ENCODE data around the gene CLIP4. TPM values are rescaled to one million over a fixed set of nuclear protein-coding genes. Genes with fewer than 3 reads are reported as not detected.

The CLIP4 gene
- total RNA-seq, 1 experiment from 2014 or later: 25.1 TPM

DNA sequence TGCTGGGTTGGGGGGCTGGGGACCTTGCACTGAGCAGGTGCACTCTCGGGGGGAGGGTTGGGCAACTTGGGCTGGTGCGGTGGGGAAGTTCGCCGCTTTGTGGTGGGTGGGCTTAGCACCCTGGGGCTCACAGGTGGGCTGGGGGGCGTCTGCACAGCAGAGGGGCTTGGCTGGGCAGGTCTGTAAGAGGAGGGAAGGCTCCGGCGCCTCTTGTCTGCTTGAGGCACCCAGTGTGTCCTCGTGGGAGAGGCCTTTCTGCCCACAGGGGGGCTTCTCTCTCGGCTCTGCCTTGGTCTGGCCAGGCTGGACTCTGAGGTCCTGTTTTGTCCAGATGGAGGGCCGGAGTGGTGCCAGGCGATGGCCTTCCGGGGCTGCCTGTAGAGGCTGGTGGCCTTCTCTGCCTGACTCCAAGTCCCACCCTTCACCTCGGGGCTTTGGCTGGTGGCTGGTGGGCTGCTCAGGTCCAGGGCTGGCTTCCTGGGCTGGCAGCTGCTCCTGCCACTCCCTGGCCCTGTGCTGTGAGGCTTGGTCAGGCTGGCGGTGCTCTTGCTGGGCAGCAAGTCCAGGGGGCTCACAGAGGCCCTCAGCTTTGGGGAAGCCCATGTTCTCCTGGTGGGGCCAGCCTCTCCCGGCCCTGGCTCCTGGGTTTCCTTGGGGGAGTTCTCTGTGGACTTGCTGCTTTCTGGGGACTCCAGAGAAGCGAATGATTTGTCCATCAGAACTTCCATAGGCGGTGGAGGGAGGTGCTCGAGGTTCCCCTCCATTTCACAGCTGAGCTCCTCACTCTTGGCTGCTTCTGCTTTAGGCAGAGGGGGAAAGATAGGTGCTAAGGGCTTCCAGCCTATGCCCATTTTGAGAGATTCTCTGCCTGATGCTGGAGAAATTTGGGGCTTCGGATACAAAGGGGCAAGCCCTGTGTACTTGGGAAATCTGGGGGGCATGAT lies 43.9 kb upstream of the CLIP4 start:
- no peak for DNase-seq
- no peaks in the 10 kb centered on the region for H3K36me3 ChIP-seq (ENCODE audit: low read depth, low read length)
- no peaks in the 10 kb centered on the region for H3K9me2 ChIP-seq (replicated peaks; ENCODE audit: low read length)
- no peaks in the 10 kb centered on the region for H3K9me3 ChIP-seq (ENCODE audit: low read length)
- H2AFZ ChIP-seq (ENCODE audit: low read length): no peak overlapping the region
- H3K4me2 ChIP-seq (ENCODE audit: low read length): no peak overlapping the region
- no peaks in the 10 kb centered on the region for H3K27me3 ChIP-seq (ENCODE audit: low read length)
- no peaks in the 10 kb centered on the region for H4K20me1 ChIP-seq (ENCODE audit: low read length)
- H3F3A ChIP-seq (ENCODE audit: low read length, unreplicated experiment): no peaks in the 10 kb centered on the region
- ChIA-PET POLR2A (ENCODE audit: unreplicated experiment) (no interaction called here), CTCF (no interaction called here)
- H3K27ac ChIP-seq (ENCODE audit: low read length): no peak overlapping the region
- no peak overlapping the region for H3K9ac ChIP-seq (ENCODE audit: low read length)
- no TSS peak for BruUV-seq (replicated peaks)
- no peaks in the 10 kb centered on the region for H3K4me1 ChIP-seq (ENCODE audit: insufficient read depth, low read length)
- intact Hi-C loops (cut with micrococcal nuclease): no loop called here
- no peak overlapping the region for H3K4me3 ChIP-seq (ENCODE audit: low read length)
- TF ChIP-seq EZH2phosphoT487 (IDR thresholded peaks at IDR 0.05; ENCODE audit: borderline replicate concordance, low read length): no peak
- no peak for ATAC-seq
- H3K79me2 ChIP-seq (ENCODE audit: low read length): no peaks in the 10 kb centered on the region

DNA sequence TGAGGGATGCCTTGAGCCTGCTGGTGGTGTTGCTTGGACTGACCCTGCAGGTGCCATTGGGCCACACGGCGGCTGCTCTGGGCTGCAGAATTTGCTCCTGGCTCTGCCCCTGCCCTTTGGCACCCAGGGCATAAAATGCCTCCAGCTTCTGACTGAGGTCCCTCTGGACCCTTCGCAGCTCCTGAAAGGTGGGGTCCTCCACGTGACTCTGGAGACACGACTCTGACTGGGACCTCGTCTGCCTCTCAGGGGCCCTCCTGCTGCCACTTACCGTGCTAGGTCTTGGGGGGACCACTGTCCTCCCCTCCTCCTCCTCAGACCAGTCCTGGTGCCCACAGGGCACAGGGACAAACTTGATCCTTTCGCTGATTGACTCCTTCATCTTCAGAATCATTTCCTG lies 43.0 kb upstream of the CLIP4 start:
- no peaks in the 10 kb centered on the region for H3F3A ChIP-seq (ENCODE audit: low read length, unreplicated experiment)
- ChIA-PET CTCF (no interaction called here), POLR2A (ENCODE audit: unreplicated experiment) (no interaction called here)
- H3K4me1 ChIP-seq (ENCODE audit: insufficient read depth, low read length): no peaks in the 10 kb centered on the region
- intact Hi-C loops (cut with micrococcal nuclease): no loop called here
- no peak overlapping the region for H3K4me2 ChIP-seq (ENCODE audit: low read length)
- H3K27ac ChIP-seq (ENCODE audit: low read length): no peak overlapping the region
- no peak for ATAC-seq
- no peak for DNase-seq
- no peaks in the 10 kb centered on the region for H4K20me1 ChIP-seq (ENCODE audit: low read length)
- no TSS peak for BruUV-seq (replicated peaks)
- H3K36me3 ChIP-seq (ENCODE audit: low read depth, low read length): no peaks in the 10 kb centered on the region
- H3K4me3 ChIP-seq (ENCODE audit: low read length): no peak overlapping the region
- TF ChIP-seq, protein P1, sequence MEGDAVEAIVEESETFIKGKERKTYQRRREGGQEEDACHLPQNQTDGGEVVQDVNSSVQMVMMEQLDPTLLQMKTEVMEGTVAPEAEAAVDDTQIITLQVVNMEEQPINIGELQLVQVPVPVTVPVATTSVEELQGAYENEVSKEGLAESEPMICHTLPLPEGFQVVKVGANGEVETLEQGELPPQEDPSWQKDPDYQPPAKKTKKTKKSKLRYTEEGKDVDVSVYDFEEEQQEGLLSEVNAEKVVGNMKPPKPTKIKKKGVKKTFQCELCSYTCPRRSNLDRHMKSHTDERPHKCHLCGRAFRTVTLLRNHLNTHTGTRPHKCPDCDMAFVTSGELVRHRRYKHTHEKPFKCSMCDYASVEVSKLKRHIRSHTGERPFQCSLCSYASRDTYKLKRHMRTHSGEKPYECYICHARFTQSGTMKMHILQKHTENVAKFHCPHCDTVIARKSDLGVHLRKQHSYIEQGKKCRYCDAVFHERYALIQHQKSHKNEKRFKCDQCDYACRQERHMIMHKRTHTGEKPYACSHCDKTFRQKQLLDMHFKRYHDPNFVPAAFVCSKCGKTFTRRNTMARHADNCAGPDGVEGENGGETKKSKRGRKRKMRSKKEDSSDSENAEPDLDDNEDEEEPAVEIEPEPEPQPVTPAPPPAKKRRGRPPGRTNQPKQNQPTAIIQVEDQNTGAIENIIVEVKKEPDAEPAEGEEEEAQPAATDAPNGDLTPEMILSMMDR (conservative IDR thresholded peaks at IDR 0.05; ENCODE audit: low read depth, low read length): no peak
- TF ChIP-seq EZH2phosphoT487 (IDR thresholded peaks at IDR 0.05; ENCODE audit: borderline replicate concordance, low read length) (no peak), EZH2 (IDR thresholded peaks at IDR 0.05; ENCODE audit: low read length, unreplicated experiment) (no peak)
- H3K79me2 ChIP-seq (ENCODE audit: low read length): no peaks in the 10 kb centered on the region
- H3K9me3 ChIP-seq (ENCODE audit: low read length): no peaks in the 10 kb centered on the region
- no peaks in the 10 kb centered on the region for H3K9me2 ChIP-seq (replicated peaks; ENCODE audit: low read length)
- no peaks in the 10 kb centered on the region for H3K27me3 ChIP-seq (ENCODE audit: low read length)
- no peak overlapping the region for H3K9ac ChIP-seq (ENCODE audit: low read length)
- H2AFZ ChIP-seq (ENCODE audit: low read length): no peak overlapping the region

DNA sequence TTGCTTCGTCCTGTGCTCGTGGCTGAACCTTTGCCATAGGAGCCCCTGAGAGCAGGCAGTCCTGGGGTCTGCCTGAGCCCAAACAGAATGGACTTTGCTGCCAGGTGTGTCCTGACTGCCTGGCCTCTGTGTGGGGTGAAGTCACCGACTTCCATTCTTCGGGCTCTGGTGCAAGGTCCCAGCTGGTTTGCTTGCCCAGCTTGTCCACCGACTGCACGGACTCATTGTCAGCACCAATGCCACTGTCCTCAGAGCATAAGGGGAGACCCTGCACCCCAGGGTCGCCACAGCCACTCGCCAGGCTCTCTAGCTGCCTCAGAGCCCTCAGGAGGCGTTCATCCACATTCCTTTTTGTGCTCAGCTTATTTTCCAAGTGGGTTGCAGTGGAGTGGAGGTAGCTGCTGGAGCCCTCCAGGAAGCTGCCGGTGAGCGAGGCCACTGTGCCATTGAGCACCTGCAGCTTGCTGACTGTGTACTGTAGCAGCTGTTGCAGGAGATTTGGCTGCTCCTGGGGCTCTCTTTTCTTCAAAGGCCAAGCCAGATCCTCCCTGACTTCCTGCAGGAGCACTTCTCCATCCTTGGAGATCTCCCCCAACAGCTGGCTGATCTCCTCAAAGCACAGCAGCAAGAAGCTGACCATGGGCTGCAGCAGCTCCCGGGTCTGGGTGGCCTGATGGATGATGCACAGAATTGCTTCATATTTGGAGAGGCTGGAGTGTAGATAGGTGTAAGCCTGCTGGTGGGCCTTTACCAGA lies 42.1 kb upstream of the CLIP4 start:
- H3K36me3 ChIP-seq (ENCODE audit: low read depth, low read length): no peaks in the 10 kb centered on the region
- H3K9me3 ChIP-seq (ENCODE audit: low read length): no peaks in the 10 kb centered on the region
- H2AFZ ChIP-seq (ENCODE audit: low read length): no peak overlapping the region
- DNase-seq (no peak), ATAC-seq (no peak)
- ChIA-PET CTCF (no interaction called here), POLR2A (ENCODE audit: unreplicated experiment) (no interaction called here)
- H3K9me2 ChIP-seq (replicated peaks; ENCODE audit: low read length): no peaks in the 10 kb centered on the region
- no peak overlapping the region for H3K4me2 ChIP-seq (ENCODE audit: low read length)
- H3F3A ChIP-seq (ENCODE audit: low read length, unreplicated experiment): no peaks in the 10 kb centered on the region
- intact Hi-C loops (cut with micrococcal nuclease): no loop called here
- TF ChIP-seq EZH2phosphoT487 (IDR thresholded peaks at IDR 0.05; ENCODE audit: borderline replicate concordance, low read length): no peak
- no peak for TF ChIP-seq EZH2 (IDR thresholded peaks at IDR 0.05; ENCODE audit: low read length, unreplicated experiment)
- TF ChIP-seq, protein P1 (conservative IDR thresholded peaks at IDR 0.05; ENCODE audit: low read depth, low read length): no peak
- no peaks in the 10 kb centered on the region for H3K27me3 ChIP-seq (ENCODE audit: low read length)
- no peak overlapping the region for H3K9ac ChIP-seq (ENCODE audit: low read length)
- no peak overlapping the region for H3K27ac ChIP-seq (ENCODE audit: low read length)
- no peak overlapping the region for H3K4me3 ChIP-seq (ENCODE audit: low read length)
- H4K20me1 ChIP-seq (ENCODE audit: low read length): no peaks in the 10 kb centered on the region
- no peaks in the 10 kb centered on the region for H3K4me1 ChIP-seq (ENCODE audit: insufficient read depth, low read length)
- BruUV-seq (replicated peaks): no TSS peak
- no peaks in the 10 kb centered on the region for H3K79me2 ChIP-seq (ENCODE audit: low read length)
